ENCODE data around the gene PTPRN2. TPM values are rescaled to one million over a fixed set of nuclear protein-coding genes. Genes with fewer than 3 reads are reported as not detected.
A peak's percentile ranks its signal among the peaks of the same experiment; 100 is the strongest.

The PTPRN2 gene
- total and polyA plus RNA-seq, 2 donors (not counting 3 experiments of a cell fraction or from before 2014, with no cell fraction given) = 0.62 to 0.88 TPM

GRCh38 chr7:158530800-158531609 is 56.6 kb downstream of the PTPRN2 start:
- H3K4me1 ChIP-seq (ENCODE audit: control insufficient read depth, extremely low read depth, insufficient read depth, low read length) = no peaks in the 10 kb centered on the region
- no peak overlapping the region for H3K9ac ChIP-seq (replicated peaks; ENCODE audit: extremely low read depth, insufficient read depth, low read length)
- TF ChIP-seq CTCF (IDR thresholded peaks at IDR 0.05; ENCODE audit: extremely low read depth in 1 of 2, insufficient read depth in 1 of 2, low read depth in 1 of 2, low read length in 2 of 2) (no peak), MAX (IDR thresholded peaks at IDR 0.05; ENCODE audit: insufficient read depth, insufficient read length) (peak; percentile 6), POLR2AphosphoS5 (IDR thresholded peaks at IDR 0.05; ENCODE audit: insufficient read depth, low read depth, low read length) (no peak), FOS (IDR thresholded peaks at IDR 0.05; ENCODE audit: borderline replicate concordance, insufficient read depth, low read length) (no peak), MYC (IDR thresholded peaks at IDR 0.05; ENCODE audit: low read depth, low read length) (no peak), JUN (IDR thresholded peaks at IDR 0.05; ENCODE audit: borderline replicate concordance, insufficient read depth, insufficient read length, low read depth) (no peak)
- POLR2A ChIA-PET = no interaction called here
- no peak overlapping the region for H2AFZ ChIP-seq (ENCODE audit: low read depth, low read length)
- H3K27me3 ChIP-seq (ENCODE audit: control insufficient read depth in 2 of 2, insufficient read depth in 2 of 2, low read length in 2 of 2) = no peaks in the 10 kb centered on the region
- no peaks in the 10 kb centered on the region for H4K20me1 ChIP-seq (replicated peaks; ENCODE audit: control insufficient read depth, extremely low read depth, insufficient read depth, low read length)
- DNase-seq (ENCODE audit: low read depth, low spot score) (no peak), FAIRE-seq (no peak)
- H3K4me2 ChIP-seq (ENCODE audit: insufficient read depth, low read length) = no peak overlapping the region
- CTCF ChIA-PET = no interaction called here
- H3K79me2 ChIP-seq (ENCODE audit: control insufficient read depth, insufficient read depth, low read length) = no peaks in the 10 kb centered on the region
- H3K4me3 ChIP-seq (replicated peaks in 1 of 3; ENCODE audit: insufficient read depth in 1 of 3, low read depth in 1 of 3, low read length in 3 of 3) = no peak overlapping the region
- no peaks in the 10 kb centered on the region for H3K36me3 ChIP-seq (ENCODE audit: control insufficient read depth in 2 of 2, extremely low read depth in 1 of 2, insufficient read depth in 2 of 2, low read length in 2 of 2)
- H3K9me1 ChIP-seq (replicated peaks; ENCODE audit: control insufficient read depth, extremely low read depth, insufficient read depth, low read length) = no peaks in the 10 kb centered on the region
- no TSS peak for BruUV-seq (replicated peaks)
- H3K27ac ChIP-seq (ENCODE audit: insufficient read depth, low read depth, low read length) = no peak overlapping the region
- dilution Hi-C loops (cut with MboI; ENCODE audit: extremely low pct_ligation_motif_present, low sequenced_read_pairs) (no loop called here), intact Hi-C loops (cut with micrococcal nuclease) (no loop called here)
- peaks cover 5% of the 10 kb centered on the region for H3K9me3 ChIP-seq (replicated peaks; ENCODE audit: control insufficient read depth, insufficient read depth, low read length)

Measured in endothelial cell of umbilical vein (primary cell).